HFFc6 (cell line): ENCODE results near the gene MEX3B. TPM values are rescaled to one million over a fixed set of nuclear protein-coding genes. Genes with fewer than 3 reads are reported as not detected.
A peak's percentile ranks its signal among the peaks of the same experiment; 100 is the strongest.

Source experiments
- DNase-seq: peaks from one replicate; pipeline ENCODE4 v3.0.0-alpha.2; 2018
- H3K27ac Mint-ChIP-seq: 2 replicates; pipeline ENCODE4 v1.8.0; 2020; ENCODE audit warnings: mild to moderate bottlenecking, mixed read lengths
- H3K27me3 Mint-ChIP-seq: 2 replicates; pipeline ENCODE4 v1.8.0; 2021; ENCODE audit warnings: mild to moderate bottlenecking, moderate library complexity, mixed read lengths; ENCODE audit not compliant: insufficient read depth
- H3K36me3 Mint-ChIP-seq: 2 replicates; pipeline ENCODE4 v1.8.0; 2021; ENCODE audit warnings: low read depth, mixed read lengths
- H3K4me1 Mint-ChIP-seq: 2 replicates; pipeline ENCODE4 v1.8.0; 2020; ENCODE audit warnings: low read depth, mixed read lengths
- H3K4me3 Mint-ChIP-seq: 2 replicates; pipeline ENCODE4 v1.8.0; 2020; ENCODE audit warnings: mild to moderate bottlenecking, moderate library complexity, mixed read lengths
- H3K9me3 Mint-ChIP-seq: 2 replicates; pipeline ENCODE4 v1.8.0; 2020; ENCODE audit warnings: mild to moderate bottlenecking, mixed read lengths
- total RNA-seq, 6 experiments: library from RNA; stranded (reverse); fragmentation: NEBNext Ultra II Directional; extraction: Animal tissue kit (Norgen Biotek cat#: 25700); gene quantifications; 2 replicates in 1 of 6; 3 replicates in 5 of 6; pipeline ENCODE4 v1.2.3, GENCODE V29; 2021
- TF ChIP-seq, protein P1 (sequence below): fragments of 200-600 bp; sonication (generic); IDR thresholded peaks from 2 replicates; pipeline ENCODE4 v1.5.0; 2021; ENCODE audit warnings: antibody characterized with exemption, mild to moderate bottlenecking

The MEX3B gene
- total RNA-seq, 6 experiments from 2014 or later = 4.0 to 5.4 (median 4.9) TPM

DNA sequence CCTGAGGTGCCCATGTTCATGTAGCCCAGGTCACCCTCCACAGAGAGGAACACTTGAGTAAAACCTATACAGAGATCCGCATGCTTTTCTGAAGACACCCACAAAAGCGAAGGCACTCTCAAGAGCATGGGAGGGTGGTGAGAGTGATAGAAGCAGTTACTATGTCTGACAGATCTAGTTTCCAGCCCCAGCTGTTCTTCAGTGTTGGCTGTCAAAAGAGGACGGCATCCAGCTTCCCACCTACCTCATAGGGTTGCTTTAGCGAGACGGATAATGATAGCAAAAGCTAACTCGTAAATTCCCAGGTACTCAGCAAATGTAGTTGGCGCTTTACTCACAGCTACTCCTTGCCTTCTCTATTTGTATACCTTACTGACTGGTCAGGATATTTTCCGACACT is 3.0 kb upstream of the MEX3B start:
- DNase-seq = no peak

DNA sequence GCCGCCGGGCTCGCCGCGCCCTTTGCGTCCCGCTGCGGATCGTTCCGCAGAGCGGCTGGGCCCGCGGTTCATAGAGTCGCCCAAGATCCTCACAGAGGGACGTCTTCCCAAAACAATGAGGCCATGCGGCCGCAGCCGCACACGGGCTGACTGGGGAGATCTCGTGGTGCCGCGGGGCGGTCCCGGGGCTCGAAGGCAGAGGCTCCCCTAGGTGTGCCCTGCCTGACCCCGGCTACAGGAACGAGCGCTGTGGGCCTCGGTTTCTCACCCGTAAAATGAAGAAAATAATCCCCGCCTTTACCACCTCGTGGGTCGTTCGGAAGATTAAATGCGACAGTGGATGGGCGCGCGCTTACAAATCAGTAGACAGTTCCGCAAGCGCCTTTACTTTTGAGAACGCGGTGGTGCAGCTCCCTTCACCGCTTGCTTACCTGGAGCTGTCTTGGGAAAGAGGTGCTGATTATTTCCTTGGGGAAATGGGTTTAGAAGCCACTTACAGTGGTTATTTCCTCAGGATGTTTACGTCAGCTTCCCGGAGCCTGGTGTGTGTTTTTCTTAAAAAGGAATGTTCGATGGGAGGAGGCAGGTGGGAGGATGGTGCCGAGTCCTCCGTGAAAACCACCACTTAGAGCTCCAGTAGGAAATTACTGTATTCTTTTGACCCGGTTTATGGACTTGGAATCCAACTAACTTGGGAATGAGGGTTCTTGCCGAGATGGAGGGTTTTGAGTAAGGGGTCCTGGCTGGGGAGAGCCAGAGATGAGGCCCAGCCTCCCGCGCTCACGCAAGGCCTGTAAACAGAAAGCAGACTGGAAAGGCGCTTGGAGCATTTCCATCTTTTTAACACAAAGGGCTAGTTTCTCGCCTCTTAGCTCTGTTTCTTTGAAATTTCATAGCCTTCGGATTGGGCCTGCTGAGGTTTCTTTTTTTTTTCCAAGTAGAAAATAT is 1.9 kb upstream of the MEX3B start:
- no peak for DNase-seq
- H3K27ac Mint-ChIP-seq = no peak overlapping the region
- H3K9me3 Mint-ChIP-seq = no peaks in the 10 kb centered on the region
- TF ChIP-seq, protein P1, sequence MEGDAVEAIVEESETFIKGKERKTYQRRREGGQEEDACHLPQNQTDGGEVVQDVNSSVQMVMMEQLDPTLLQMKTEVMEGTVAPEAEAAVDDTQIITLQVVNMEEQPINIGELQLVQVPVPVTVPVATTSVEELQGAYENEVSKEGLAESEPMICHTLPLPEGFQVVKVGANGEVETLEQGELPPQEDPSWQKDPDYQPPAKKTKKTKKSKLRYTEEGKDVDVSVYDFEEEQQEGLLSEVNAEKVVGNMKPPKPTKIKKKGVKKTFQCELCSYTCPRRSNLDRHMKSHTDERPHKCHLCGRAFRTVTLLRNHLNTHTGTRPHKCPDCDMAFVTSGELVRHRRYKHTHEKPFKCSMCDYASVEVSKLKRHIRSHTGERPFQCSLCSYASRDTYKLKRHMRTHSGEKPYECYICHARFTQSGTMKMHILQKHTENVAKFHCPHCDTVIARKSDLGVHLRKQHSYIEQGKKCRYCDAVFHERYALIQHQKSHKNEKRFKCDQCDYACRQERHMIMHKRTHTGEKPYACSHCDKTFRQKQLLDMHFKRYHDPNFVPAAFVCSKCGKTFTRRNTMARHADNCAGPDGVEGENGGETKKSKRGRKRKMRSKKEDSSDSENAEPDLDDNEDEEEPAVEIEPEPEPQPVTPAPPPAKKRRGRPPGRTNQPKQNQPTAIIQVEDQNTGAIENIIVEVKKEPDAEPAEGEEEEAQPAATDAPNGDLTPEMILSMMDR = peak; percentile 48
- peaks cover 15% of the 10 kb centered on the region for H3K27me3 Mint-ChIP-seq
- H3K36me3 Mint-ChIP-seq = 0 out of 2 replicates have a peak, but pooled peaks cover 4% of the 10 kb centered on the region
- H3K4me3 Mint-ChIP-seq = peak overlapping the region; percentile 81
- peaks cover 24% of the 10 kb centered on the region for H3K4me1 Mint-ChIP-seq

More for the DNA sequence above, 3.0 kb upstream of the MEX3B start:
- peaks cover 20% of the 10 kb centered on the region for H3K4me1 Mint-ChIP-seq
- no peak overlapping the region for H3K27ac Mint-ChIP-seq
- H3K4me3 Mint-ChIP-seq = no peak overlapping the region
- no peaks in the 10 kb centered on the region for H3K9me3 Mint-ChIP-seq
- H3K36me3 Mint-ChIP-seq = no peaks in the 10 kb centered on the region
- peaks cover 15% of the 10 kb centered on the region for H3K27me3 Mint-ChIP-seq
- TF ChIP-seq, protein P1 = no peak

DNA sequence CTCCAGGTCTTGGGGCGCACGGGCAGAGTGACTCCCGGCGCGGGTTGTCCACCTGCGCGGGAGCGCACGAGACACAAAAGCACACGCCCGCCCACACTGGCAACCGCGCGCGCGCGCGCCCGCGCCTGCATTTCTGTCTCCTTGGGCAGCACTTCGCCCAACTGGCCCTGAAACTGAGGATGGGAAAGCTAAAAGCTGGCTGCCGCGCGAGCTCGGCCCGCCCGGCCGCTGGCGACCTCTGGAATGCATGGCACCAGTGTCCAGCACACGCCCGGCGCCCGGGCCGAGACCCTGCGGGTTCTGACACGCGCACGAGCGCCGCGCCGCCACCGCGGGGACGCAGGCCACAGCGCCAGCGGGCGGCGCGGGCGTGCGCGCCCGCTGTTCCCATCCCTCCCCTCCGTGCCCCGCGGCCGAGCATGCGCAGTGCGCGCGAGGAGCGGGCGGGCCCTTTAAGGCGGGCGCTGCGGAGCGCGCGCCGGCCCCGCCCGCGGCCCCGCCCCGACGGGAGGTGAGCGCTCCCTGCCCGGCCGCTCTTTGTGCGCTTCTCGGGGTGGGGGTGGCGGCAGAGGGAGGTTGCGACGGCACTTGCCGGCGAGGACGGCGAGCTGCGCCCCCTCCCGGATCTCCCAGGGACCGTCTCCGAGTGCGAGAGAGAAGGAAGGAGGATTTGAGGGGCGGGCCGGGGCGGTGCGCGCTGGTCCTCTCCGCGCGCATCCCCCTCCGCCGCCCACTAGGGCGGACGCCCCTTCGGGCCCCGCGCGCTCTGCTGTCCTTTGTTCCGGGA is 1.0 kb upstream of the MEX3B start:
- H3K27ac Mint-ChIP-seq = peak overlapping the region; percentile 84
- H3K9me3 Mint-ChIP-seq = no peaks in the 10 kb centered on the region
- 0 out of 2 replicates have a peak, but pooled peaks cover 4% of the 10 kb centered on the region for H3K36me3 Mint-ChIP-seq
- DNase-seq = peak; percentile 69
- H3K27me3 Mint-ChIP-seq = peaks cover 15% of the 10 kb centered on the region
- peak overlapping the region; percentile 97 for H3K4me3 Mint-ChIP-seq
- peaks cover 23% of the 10 kb centered on the region for H3K4me1 Mint-ChIP-seq
- TF ChIP-seq, protein P1 = peak; percentile 82

DNA sequence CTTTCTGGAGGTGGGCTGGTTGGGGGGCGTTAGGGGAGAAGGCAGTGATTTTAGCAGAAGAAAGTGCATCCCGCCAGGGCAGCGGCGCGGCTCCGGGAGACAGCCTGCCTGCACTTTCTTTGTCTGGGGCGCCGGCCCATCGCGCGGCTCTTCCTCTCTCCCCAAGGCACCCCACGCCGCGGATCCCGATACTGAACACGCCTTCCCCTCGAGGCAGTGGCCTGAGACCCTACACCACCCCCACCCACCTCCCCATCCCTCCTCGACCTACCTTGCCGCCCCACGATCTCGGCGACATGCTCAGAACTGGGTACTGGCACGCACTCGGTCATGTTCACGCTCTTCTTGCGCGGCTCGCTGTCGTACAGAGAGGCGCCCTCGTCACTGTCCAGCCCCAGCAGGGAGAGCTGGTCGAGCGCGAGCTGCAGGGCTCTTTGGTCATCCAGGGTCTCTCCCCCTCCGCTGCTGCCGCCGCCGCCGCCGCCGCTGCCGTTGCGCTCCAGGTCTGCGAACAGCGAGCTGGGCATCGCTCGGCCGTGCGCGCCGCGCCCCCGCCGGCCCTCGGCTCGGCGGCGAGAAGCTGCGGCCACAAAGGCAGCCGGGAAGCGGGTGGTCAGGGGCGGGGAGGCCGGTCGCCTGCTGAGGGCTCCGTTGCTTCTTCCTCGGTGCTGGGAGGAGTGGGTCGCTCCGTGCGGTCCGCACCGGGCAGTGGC is 483 bp downstream of the MEX3B start:
- H3K4me3 Mint-ChIP-seq = peak overlapping the region; percentile 97
- H3K27me3 Mint-ChIP-seq = peaks cover 15% of the 10 kb centered on the region
- DNase-seq = peak; percentile 52
- H3K4me1 Mint-ChIP-seq = peaks cover 16% of the 10 kb centered on the region
- TF ChIP-seq, protein P1 = no peak
- 0 out of 2 replicates have a peak, but pooled peaks cover 4% of the 10 kb centered on the region for H3K36me3 Mint-ChIP-seq
- H3K27ac Mint-ChIP-seq = peak overlapping the region; percentile 82
- H3K9me3 Mint-ChIP-seq = no peaks in the 10 kb centered on the region
